ENCODE data around the gene LDLRAD4.
A peak's percentile ranks its signal among the peaks of the same experiment; 100 is the strongest.
"Not testable (repeated sequence)": the region's sequence is repeated elsewhere in the genome, so short reads cannot be mapped to it uniquely, and the experiment has no call there.

Gene LDLRAD4

DNA sequence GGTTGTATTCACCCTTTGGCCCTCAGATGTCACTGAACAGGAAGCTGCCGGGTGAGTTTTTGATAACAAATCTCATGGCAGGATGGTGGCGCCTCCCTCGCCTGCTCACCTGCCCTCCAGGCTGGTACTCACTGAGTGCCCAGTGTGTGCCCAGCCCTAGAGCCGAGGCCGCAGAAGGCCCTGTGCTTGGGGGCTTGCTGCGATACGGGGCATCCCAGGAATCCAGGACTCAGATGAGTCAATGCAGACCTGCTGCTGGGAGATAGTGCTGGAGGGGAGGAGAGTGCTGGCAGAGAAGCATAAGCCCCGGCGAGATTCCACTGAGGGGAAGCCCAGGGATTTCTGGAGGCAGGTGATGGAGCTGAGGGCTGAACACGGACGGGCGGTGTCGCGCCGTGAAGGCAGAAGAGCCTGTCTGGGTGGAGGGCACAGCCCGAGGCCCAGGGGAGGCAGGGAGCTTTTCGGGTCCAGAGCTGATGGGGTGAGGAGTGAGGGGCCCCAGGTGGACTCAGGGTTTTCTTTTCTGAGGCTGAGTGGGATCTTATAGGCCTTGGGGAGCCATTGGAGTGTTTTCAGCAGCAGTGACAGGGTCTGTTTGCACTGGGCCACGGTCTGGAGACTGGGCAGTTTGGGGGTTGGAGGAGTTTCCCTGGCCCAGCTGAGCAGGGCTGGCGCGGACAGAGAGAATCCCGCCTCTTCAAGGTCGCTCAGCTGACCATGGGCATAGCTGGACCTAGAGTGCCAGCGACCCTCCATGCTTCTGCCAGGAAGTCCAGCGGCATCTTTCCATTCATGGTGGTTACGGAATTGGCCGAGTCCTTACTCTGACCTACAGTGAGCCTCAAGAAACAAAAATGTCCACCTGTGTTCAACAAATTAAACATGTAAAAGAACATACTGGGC lies 35.5 kb downstream of the LDLRAD4 start:
- DNase-seq, result no peak

DNA sequence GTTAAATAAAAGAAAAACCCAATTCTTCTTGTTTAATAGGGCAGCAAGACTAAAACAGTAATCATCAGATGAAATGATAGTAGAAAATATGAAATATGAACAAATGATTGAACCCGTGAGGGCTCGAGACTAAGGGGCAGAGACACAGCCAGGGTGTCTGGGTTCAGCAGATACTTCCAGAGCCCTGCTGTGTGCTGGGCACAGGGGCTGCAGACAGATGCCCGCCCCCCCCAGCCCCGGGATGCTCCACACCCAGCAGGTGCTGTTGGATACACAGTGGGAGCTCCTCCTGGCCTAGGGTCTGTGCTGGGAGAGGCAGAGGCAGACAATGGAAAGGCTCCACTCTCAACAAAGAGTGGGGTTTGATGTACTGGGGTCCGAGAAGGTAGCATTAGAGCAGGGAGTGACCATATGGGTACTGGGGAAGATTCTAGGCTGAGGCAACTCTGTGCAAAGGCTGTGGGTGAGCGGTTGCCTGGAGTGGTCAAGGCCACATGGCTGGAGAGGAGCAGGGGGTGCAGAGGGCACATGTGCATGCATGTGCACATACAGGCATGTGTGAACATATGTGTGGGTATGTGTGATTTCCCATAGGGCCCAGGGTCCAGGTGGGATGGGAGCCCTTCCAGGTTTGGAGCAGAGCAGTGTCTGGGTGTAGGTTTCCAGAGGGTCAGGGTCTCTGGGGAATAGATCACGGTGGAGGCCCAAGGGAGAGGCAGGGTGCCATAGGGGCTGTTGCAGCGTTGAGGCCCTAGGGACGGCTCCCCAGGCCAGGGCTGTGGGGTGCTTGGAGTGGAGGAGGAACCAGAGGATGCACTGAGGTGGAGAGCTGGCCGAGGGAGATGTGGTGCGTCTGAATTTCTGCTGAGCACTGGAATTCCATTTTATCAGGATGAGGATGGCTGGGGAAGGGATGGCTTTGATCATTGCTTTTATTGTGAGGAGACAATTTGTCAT lies 36.7 kb downstream of the LDLRAD4 start:
- DNase-seq, result no peak

DNA sequence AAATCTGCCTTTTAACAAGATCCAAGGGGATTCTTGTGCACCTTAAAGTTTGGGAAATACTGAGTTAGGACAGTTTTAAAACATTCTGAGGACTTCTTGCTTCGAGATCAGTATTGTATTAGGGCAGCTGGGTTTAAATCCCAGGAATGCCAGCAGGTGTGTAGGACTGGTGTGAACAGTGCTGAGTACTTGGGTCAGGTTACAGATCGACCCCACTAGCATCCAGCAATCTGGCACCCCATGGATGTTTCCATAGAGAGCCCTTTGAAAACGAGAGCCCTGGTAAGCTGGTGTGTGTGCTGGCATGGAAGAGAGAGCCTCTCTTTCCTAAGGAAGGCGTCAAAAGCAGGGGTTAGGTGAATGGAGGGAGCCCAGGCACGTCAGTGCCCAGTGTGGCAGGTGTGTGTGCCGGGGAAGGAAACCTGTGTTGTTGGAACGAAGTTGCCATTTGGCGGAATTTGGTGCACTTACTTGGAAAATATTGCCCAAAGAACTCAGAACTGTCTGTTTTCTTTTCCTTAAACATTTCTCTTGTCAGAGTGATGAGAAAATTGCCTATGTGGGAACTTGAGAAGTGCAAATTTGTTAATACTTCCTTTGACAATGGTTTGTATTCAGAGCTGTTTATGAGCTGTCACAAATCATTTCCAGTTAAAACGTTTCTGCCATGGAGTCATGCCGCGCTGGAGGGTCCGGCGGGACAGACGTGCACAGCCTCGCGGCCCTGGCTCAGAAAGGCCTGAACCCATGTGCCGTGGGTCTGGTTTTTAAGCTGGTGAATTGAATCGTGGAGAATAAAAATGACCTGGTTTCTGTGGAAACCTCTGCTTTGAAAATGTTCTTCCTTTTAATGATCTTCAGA lies 38.1 kb downstream of the LDLRAD4 start:
- peak; percentile 45 for DNase-seq

DNA sequence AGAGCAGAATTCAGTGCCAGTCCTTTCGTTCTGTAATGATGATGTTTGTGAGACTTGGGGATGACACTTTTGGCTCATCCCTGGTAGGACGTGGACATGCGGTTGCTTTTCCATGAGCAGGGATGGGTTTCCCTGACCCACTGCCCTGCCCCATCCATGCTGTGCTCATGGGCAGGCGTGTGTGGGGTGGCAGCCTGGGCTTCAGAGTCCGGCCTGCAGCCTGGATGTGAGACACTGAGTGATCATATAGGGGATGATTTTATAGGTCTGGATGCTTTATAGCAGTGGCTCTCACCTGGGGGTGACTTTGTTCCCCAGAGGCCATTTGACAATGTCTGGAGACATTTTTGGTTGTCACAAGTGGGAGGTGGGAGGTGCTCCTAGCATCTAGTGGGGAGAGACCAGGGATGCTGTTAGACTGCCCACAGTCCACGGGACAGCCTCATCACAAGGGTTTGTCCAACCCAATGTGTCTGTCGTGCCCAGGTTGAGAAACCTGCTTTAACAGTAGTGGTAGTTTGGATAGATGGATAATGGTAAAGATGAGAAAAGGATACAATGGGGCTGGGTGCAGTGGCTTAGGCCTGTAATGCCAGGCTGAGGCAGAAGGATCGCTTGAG lies 38.9 kb downstream of the LDLRAD4 start:
- no peak for DNase-seq

DNA sequence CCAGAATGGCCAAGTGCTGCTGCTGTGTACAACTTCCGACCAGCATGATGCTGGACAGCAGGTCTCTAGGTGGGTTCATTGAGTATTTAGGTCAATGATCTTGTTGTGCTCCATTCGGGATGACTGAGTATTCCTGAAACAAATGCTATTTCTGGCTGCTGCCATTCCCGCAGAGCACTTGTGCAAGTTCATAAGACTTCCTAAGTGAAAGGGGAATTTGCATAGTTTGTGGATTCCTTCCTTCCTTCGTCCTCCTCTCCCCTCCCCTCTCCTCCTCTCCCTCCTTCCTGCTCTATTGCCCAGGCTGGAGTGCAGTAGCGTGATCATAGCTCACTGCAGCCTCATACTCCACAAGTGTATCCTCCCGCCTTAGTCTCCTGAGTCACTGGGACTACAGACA lies 40.4 kb downstream of the LDLRAD4 start:
- no peak for DNase-seq

DNA sequence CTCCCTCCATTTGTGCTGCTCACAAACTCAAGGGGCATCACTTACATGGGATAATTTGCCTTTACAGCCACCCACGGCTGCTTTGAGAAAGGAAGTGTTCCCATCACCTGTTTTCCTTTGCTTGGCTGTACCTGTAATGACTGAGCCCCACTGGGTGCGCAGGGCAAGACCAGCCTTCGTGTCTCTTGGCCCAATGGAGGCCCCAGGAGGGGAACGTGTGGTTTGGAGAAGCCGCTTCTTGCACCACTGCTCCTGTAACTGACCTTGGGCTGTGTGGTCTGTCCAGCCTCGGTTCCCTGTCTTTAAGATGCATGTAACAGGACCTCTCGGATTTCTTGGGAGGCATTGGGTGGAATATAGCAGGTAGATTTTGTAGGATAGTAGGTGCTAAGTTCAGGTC lies 41.1 kb downstream of the LDLRAD4 start:
- no peak for DNase-seq

DNA sequence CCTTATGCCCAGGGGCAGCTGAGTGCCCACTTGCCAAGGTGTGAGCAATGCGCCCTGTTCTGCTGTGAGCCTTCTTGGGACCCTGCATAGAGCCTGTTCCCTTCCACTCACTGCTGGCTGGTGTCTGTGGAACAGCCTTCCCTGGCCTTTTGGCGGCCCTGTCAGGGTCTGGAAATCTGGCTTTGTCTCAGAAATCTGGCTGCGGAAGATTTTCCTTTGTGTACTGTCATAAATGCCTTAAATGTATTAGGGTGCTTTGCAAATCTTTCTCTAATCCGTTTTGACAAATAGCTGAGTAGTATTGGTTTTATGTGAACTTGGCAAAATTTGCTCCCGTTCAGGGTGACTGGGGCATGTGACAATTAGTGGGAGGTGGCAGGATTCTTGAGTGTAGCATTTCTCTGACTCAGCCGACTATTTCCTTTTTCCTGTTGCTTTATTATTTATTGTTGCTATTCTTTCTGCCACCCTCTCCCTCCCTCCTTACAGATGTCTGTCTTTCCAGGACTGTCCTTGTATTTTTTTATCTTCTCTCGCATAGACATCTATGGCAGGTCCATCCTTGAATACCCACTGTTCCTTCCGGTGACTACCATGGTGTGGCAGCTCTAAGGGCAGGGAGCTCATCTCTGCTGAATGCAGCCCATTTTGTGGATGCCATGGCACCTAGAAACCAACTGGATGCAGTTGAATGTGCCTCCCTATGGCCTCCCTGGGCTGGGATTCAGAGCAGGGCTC lies 41.8 kb downstream of the LDLRAD4 start:
- no peak for DNase-seq

DNA sequence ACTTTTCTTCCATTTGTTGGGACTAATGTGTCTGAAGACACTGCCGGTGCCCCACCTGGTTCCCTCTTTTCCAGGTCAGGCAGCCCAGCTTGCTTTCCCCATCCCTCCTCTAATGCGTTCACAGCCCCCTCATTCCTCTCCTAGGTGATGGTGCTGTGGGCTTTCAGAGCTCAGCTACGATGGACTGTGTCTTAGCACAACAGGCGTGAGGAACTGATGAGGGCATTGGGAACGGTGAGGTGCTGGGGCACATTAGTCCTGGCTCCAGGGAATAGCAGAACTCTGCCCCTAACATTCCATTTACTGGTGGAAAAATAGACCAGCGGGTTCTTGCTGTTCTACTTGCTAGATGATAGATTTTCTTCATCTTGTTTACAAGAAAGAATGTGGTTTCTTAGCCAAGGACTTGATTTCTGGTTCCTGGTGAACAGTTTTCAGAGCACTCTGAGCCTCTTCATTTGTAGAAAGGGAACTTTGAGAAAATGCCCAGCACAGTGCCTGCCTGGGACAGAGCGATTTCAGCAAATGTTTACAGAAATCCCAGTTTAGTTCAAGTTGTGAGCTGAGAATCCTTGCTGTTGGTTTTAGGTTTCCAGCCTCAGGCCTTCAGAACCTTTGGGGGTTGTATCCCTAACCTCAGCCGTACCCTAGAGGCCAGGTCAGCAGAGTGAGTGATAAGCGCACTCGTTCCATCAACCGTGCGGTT lies 42.5 kb downstream of the LDLRAD4 start:
- DNase-seq, result no peak

DNA sequence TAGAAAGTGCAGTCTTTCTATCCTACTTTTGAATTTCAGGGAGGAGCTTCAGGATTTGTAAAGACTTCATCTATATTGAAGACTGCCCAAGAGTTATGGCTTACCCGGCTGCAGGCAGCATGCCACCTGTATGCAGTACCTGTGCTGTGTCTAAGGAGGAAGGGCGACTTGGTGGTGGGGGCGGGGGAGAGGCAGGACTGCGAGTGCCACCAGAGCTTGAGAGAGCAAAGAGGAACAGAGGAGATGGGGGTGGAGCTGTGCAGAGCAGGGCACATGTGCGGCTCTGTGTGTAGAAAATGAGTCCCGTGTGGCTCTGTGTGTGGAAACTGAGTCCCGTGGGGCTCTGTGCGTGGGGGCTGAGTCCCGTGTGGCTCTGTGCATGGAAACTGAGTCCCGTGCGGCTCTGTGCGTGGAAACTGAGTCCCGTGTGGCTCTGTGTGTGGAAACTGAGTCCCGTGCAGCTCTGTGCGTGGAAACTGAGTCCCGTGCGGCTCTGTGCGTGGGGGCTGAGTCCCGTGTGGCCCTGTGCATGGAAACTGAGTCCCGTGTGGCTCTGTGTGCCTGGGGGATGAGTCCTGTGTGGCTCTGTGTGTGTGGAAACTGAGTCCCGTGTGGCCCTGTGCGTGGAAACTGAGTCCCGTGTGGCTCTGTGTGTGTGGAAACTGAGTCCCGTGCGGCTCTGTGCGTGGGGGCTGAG lies 43.2 kb downstream of the LDLRAD4 start:
- no peak for DNase-seq

DNA sequence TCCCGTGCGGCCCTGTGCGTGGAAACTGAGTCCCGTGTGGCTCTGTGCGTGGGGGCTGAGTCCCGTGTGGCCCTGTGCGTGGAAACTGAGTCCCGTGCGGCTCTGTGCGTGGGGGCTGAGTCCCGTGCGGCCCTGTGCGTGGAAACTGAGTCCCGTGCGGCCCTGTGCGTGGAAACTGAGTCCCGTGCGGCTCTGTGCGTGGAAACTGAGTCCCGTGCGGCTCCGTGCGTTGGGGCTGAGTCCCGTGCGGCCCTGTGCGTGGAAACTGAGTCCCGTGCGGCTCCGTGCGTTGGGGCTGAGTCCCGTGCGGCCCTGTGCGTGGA lies 43.8 kb downstream of the LDLRAD4 start:
- DNase-seq, result not testable (repeated sequence)

DNA sequence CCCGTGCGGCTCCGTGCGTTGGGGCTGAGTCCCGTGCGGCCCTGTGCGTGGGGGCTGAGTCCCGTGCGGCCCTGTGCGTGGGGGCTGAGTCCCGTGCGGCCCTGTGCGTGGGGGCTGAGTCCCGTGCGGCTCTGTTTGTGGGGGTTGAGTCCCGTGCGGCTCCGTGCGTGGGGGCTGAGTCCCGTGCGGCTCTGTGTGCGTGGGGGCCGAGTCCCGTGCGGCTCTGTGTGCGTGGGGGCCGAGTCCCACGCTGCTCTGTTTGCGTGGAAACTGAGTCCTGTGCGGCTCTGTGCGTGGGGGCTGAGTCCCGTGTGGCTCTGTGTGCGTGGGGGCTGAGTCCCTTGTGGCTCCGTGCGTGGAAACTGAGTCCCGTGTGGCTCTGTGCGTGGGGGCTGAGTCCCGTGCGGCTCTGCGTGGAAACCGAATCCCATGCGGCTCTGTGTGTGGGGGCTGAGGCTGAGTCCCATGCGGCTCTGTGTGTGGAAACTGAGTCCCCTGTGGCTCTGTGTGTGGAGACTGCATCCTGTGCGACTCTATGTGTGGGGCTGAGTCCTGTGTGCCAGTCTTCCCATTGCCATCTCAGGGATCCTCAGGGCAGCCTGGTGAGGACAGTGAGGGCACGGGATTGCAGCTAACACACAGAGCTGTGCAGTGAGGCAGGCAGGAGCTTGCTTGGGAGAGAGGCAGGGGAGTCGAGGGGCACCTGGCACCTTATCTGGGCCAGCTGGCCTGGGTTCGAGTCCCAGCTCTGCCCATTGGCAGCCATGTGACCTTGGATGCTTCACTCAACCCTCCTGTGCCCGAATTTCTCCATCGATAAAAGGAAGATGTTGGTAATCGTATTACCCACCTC lies 44.5 kb downstream of the LDLRAD4 start:
- no peak for DNase-seq

DNA sequence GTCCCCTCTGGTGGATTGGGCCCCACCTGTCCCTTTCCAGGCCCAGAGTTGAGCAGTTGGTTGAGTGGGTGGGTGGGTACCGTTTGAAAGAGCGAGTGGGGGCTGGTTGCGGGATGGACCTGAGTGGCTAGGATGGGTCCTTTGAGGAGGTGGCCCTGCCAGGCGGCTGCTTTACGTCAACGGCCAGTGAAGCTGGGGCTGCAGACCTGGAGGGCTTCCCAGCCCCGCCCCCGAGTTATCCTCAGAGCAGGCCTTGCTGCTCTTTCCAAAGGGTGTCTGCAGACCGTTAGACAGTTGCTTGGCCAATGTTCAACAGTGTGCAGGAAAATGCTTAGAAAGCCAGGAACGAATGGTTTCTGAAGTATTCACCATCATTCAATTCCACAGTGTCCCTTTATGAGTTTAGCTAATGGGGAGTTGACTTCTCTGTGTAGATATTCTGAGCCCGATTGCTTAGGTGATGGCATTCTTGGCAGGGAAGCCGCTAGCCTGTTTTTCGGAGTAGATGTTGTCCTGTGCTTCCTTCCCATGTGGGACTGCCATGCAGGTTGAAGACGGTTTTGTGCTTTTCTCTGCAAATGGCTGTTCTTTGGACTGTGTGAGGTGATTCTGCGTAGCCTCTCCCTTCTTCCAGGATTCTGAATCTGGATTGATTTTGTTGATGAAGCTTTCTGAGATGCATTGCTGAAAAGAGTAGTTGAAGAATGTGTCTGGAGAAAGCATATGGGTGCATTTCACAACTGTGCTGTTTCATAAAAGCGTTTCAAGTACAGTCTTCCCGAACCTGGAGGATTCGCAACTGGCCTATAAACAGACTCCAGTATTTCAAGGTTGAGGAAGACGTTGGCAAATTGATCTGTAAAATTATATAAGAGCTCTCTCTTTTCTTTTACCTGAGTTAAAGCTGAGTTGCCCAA lies 45.8 kb downstream of the LDLRAD4 start:
- DNase-seq, result no peak

DNA sequence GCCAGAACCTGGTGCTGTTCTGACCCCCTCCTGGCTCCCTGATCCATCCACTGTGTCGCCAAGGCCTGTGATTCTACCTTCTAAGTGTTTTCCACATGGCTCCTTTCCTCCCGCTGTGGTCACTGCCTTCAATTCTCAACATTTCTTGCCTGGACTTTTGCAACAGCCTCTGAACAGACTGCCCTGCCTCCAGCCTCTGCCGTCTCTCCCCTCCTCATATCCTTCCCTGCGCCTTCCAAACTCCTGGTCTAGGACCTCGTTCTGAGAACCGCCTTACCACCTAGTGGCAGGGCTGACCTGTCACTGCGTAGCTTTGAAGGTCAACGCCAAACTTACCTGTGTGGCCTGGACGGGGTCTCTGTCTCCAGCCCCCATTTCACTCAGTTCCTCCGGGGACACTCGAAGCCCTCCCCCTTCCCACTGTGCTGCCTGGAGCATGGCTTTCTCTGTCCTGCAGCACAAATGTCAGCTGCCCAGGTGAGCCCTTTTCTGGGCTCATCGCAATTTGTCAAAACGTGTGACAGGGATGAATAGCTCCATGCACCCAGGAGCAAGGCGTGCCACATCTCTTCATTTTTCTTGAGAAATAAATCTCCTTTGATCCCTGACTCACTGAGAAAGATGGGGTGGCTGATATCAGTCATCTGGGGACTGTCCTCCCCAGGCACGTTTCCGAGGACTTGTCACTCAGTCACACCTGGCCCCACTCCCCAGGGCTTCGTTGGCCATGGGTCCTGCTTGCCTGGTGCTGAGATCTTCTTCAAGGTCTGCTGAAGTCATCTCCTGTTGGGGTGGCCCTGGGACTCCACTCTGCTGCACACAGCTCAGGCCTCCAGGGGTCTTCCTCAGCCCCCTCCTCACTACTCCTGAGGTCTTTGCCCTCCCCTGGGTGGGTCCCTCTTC lies 46.7 kb downstream of the LDLRAD4 start:
- no peak for DNase-seq

DNA sequence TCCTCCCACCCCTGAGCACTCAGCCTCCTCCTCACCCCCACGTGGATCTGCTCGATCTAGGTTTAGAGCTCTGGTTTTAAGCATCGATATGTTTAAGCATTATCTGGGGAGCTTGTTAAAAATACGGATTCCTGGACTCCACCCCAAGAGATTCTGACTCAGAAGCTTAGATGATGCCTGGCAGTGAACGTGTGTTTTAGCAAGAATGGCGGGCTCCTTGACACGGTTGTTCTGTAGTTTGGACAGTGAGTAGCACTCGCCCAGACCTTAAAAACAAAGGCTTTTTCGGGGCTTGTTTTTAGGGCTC lies 47.3 kb downstream of the LDLRAD4 start:
- no peak for DNase-seq

DNA sequence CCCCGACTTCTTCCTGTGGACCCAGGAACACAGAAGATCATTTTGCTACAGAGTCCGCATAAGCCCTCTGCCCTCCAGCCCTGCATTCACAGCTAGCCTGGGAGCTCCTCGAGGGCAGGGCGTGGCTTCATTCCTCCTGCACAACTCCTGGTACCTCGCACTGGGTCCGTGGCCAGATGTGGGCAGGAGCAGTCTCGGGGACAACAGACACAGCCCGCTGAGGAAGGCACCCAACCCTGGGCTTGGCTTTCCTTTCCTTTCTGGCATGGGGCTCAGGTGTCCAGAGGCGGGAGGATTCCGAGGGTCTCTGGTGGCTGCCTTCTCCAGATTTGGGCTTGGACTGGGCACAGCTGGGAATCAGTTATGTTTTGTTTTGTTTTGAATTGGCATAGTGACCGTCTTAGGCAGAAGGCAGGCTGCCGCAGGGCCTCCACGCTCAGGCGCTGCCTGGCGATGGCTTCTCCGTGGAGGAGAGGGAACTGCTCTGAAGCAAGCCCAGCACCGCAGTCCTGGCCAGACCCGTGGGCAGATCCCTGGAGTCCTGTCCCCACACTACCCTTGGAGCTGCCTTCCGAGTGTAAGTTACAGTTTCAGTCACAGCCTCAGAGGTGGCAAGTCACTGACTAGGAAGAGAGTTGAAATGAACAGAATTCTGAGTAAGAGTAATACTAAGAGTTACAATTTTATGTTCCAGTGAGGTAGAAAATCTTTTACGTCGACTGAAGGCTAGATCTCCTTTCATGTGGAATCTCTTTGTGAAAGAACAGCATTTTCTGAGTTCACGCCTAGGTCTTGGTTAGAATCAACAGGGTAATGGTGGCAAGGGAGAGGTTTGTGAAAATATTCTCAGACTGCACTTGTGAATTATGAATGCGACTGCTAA lies 47.9 kb downstream of the LDLRAD4 start:
- DNase-seq, result no peak

DNA sequence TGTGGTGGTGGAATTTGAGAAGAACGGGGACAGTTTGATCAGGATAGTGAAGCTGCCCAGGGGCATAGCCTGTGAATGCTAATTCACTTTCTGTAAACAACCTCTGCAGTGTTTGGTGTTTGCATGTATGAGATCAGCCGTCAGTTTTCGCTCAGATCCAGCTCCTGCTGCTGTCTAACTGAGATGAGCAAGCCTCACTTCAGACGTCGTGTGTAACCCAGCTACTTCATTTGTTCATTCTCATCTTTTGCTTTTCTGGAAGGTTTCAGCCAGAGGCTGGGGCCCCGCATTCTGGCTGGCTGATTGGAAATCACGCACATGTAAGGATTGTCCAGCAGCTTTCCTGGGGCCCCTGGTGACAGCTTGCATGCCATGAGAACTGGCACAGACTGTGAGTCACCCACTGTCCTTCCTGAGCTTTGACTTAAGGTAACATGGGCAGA lies 48.9 kb downstream of the LDLRAD4 start:
- DNase-seq, result no peak
